Measurements from ENCODE around the gene ZMYM3. TPM values are rescaled to one million over a fixed set of nuclear protein-coding genes. Genes with fewer than 3 reads are reported as not detected.
A peak's percentile ranks its signal among the peaks of the same experiment; 100 is the strongest.

Gene ZMYM3
- polyA plus RNA-seq, 2 of the 4 experiments (the other 2 are of a cell fraction), result 18.8 to 19.1 TPM

GRCh38 chrX:71251466-71251973 lies 2.4 kb downstream of the ZMYM3 start:
- DNase-seq (ENCODE audit: low read depth in 1 of 2, low spot score in 1 of 2), result no peak
- no peak for ATAC-seq
- ChIA-PET POLR2A (no interaction called here), CTCF (interaction anchor here (1.1 to 1.8 kb wide), 2 partner anchors 11 to 32 kb away, joined by 4 read pairs; partner anchors contain the start of gene NONO)
- no peak overlapping the region for H3K27ac ChIP-seq
- no peak for TF ChIP-seq TP53 (CRISPR knock-in tag; IDR thresholded peaks at IDR 0.05)
- no peak for TF ChIP-seq KDM1A (IDR thresholded peaks at IDR 0.05; ENCODE audit: low read depth)
- TF ChIP-seq FOXS1 (CRISPR knock-in tag; IDR thresholded peaks at IDR 0.05), result no peak
- TF ChIP-seq HEYL (CRISPR knock-in tag; IDR thresholded peaks at IDR 0.05), result no peak
- TF ChIP-seq KDM5A (IDR thresholded peaks at IDR 0.05), result no peak
- WGBS (ENCODE audit: missing lambda C conversion rate), result 81% methylated on average over 6 of the region's 8 CpGs
- no peaks in the 10 kb centered on the region for H3K9me3 ChIP-seq
- peaks cover 23% of the 10 kb centered on the region for H3K4me1 ChIP-seq
- FAIRE-seq, result no peak
- no peak overlapping the region for H3K4me3 ChIP-seq
- H3K4me2 ChIP-seq, result 0 out of 3 replicates have a peak overlapping the region, but pooled peaks have one; percentile 99

- no peak overlapping the region for H3K4me3 ChIP-seq
- FAIRE-seq, result no peak
- no peaks in the 10 kb centered on the region for H3K9me3 ChIP-seq
- 93% methylated on average over 9 of the region's 9 CpGs for WGBS (ENCODE audit: missing lambda C conversion rate)
- H3K4me1 ChIP-seq, result peaks cover 23% of the 10 kb centered on the region
- DNase-seq (ENCODE audit: low read depth in 1 of 2, low spot score in 1 of 2), result no peak
- no peak overlapping the region for H3K27ac ChIP-seq
- ATAC-seq, result no peak
- ChIA-PET POLR2A (no interaction called here), CTCF (interaction anchor here (1.8 kb wide), 1 partner anchor 32 kb away, joined by 4 read pairs; the partner anchor contains the start of gene NONO)
- H3K4me2 ChIP-seq, result no peak overlapping the region
- no peak for TF ChIP-seq PHF8 (IDR thresholded peaks at IDR 0.05; ENCODE audit: borderline replicate concordance, low read depth)
- TF ChIP-seq JUN (IDR thresholded peaks at IDR 0.05), result no peak
- TF ChIP-seq HDAC2 (IDR thresholded peaks at IDR 0.05), result no peak
- no peak for TF ChIP-seq KDM1A (IDR thresholded peaks at IDR 0.05; ENCODE audit: low read depth)
- TF ChIP-seq, protein P1, sequence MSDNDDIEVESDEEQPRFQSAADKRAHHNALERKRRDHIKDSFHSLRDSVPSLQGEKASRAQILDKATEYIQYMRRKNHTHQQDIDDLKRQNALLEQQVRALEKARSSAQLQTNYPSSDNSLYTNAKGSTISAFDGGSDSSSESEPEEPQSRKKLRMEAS (IDR thresholded peaks at IDR 0.05), result no peak
- no peak for TF ChIP-seq HOXB13 (CRISPR knock-in tag; IDR thresholded peaks at IDR 0.05; ENCODE audit: low read depth)
- no peak for TF ChIP-seq ESRRA (IDR thresholded peaks at IDR 0.05; ENCODE audit: borderline replicate concordance, low read length)
- no peak for TF ChIP-seq ZNF302 (CRISPR knock-in tag; IDR thresholded peaks at IDR 0.05)
- TF ChIP-seq BHLHE40 (IDR thresholded peaks at IDR 0.05; ENCODE audit: low read depth, low read length), result no peak
- no peak for TF ChIP-seq MYC (IDR thresholded peaks at IDR 0.05; ENCODE audit: borderline replicate concordance, low read length)
- no peak for TF ChIP-seq SMC3 (IDR thresholded peaks at IDR 0.05)
- TF ChIP-seq CHD2 (IDR thresholded peaks at IDR 0.05; ENCODE audit: low read length, partially characterized antibody), result no peak
- TF ChIP-seq EHF (CRISPR knock-in tag; IDR thresholded peaks at IDR 0.05), result no peak
- TF ChIP-seq E2F6 (IDR thresholded peaks at IDR 0.05; ENCODE audit: borderline replicate concordance, low read depth), result no peak
- TF ChIP-seq, protein P2, sequence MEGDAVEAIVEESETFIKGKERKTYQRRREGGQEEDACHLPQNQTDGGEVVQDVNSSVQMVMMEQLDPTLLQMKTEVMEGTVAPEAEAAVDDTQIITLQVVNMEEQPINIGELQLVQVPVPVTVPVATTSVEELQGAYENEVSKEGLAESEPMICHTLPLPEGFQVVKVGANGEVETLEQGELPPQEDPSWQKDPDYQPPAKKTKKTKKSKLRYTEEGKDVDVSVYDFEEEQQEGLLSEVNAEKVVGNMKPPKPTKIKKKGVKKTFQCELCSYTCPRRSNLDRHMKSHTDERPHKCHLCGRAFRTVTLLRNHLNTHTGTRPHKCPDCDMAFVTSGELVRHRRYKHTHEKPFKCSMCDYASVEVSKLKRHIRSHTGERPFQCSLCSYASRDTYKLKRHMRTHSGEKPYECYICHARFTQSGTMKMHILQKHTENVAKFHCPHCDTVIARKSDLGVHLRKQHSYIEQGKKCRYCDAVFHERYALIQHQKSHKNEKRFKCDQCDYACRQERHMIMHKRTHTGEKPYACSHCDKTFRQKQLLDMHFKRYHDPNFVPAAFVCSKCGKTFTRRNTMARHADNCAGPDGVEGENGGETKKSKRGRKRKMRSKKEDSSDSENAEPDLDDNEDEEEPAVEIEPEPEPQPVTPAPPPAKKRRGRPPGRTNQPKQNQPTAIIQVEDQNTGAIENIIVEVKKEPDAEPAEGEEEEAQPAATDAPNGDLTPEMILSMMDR (IDR thresholded peaks at IDR 0.05), result no peak
- TF ChIP-seq SREBF2 (IDR thresholded peaks at IDR 0.05), result no peak
- TF ChIP-seq GATA3 (IDR thresholded peaks at IDR 0.05; ENCODE audit: borderline replicate concordance), result no peak
- no peak for TF ChIP-seq HOXA7 (CRISPR knock-in tag; IDR thresholded peaks at IDR 0.05)
Observed at GRCh38 chrX:71250841-71251240, 3.1 kb downstream of the ZMYM3 start.

- POLR2A ChIA-PET, result no interaction called here
- H3K4me1 ChIP-seq, result no peaks in the 10 kb centered on the region
- ATAC-seq (no peak), FAIRE-seq (no peak), DNase-seq (ENCODE audit: low read depth in 1 of 2, low spot score in 1 of 2) (no peak)
- WGBS (ENCODE audit: missing lambda C conversion rate), result 98% methylated on average over 2 of the region's 2 CpGs
- H3K27ac ChIP-seq, result no peak overlapping the region
- no peak overlapping the region for H3K4me2 ChIP-seq
- no peaks in the 10 kb centered on the region for H3K9me3 ChIP-seq
- CTCF ChIA-PET, result interaction anchor here (0.5 kb wide), 1 partner anchor 336 kb away, joined by 3 read pairs; no protein-coding TSS in a partner anchor
- no peak overlapping the region for H3K4me3 ChIP-seq
- no peak for TF ChIP-seq JUN (IDR thresholded peaks at IDR 0.05)
- TF ChIP-seq FOSB (CRISPR knock-in tag; IDR thresholded peaks at IDR 0.05), result no peak
- TF ChIP-seq, protein P3, sequence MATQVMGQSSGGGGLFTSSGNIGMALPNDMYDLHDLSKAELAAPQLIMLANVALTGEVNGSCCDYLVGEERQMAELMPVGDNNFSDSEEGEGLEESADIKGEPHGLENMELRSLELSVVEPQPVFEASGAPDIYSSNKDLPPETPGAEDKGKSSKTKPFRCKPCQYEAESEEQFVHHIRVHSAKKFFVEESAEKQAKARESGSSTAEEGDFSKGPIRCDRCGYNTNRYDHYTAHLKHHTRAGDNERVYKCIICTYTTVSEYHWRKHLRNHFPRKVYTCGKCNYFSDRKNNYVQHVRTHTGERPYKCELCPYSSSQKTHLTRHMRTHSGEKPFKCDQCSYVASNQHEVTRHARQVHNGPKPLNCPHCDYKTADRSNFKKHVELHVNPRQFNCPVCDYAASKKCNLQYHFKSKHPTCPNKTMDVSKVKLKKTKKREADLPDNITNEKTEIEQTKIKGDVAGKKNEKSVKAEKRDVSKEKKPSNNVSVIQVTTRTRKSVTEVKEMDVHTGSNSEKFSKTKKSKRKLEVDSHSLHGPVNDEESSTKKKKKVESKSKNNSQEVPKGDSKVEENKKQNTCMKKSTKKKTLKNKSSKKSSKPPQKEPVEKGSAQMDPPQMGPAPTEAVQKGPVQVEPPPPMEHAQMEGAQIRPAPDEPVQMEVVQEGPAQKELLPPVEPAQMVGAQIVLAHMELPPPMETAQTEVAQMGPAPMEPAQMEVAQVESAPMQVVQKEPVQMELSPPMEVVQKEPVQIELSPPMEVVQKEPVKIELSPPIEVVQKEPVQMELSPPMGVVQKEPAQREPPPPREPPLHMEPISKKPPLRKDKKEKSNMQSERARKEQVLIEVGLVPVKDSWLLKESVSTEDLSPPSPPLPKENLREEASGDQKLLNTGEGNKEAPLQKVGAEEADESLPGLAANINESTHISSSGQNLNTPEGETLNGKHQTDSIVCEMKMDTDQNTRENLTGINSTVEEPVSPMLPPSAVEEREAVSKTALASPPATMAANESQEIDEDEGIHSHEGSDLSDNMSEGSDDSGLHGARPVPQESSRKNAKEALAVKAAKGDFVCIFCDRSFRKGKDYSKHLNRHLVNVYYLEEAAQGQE (IDR thresholded peaks at IDR 0.05), result no peak
- TF ChIP-seq NPAS2 (CRISPR knock-in tag; IDR thresholded peaks at IDR 0.05; ENCODE audit: borderline replicate concordance), result no peak
- no peak for TF ChIP-seq ZFP36 (IDR thresholded peaks at IDR 0.05; ENCODE audit: borderline replicate concordance, partially characterized antibody)
- TF ChIP-seq JUNB (IDR thresholded peaks at IDR 0.05), result no peak
- TF ChIP-seq RNF2 (IDR thresholded peaks at IDR 0.05; ENCODE audit: borderline replicate concordance, low read depth), result no peak
- no peak for TF ChIP-seq ZNF302 (CRISPR knock-in tag; IDR thresholded peaks at IDR 0.05)
- TF ChIP-seq TP53 (CRISPR knock-in tag; IDR thresholded peaks at IDR 0.05), result no peak
- TF ChIP-seq CHD4 (IDR thresholded peaks at IDR 0.05; ENCODE audit: borderline replicate concordance), result no peak
- TF ChIP-seq HEYL (CRISPR knock-in tag; IDR thresholded peaks at IDR 0.05), result no peak
- TF ChIP-seq, protein P1 (IDR thresholded peaks at IDR 0.05), result no peak
- no peak for TF ChIP-seq HOXA7 (CRISPR knock-in tag; IDR thresholded peaks at IDR 0.05)
Observed at GRCh38 chrX:71245159-71245558, 8.8 kb downstream of the ZMYM3 start.

All from A549 (cell line).